H9 (cell line): Measurements from ENCODE around the gene PLPP1. TPM values are rescaled to one million over a fixed set of nuclear protein-coding genes. Genes with fewer than 3 reads are reported as not detected.

ENCODE experiments used
- DNase-seq: peaks from one replicate; pipeline ENCODE4 v3.0.0-alpha.2; 2017
- H2AFZ ChIP-seq: one replicate; pipeline ENCODE4 v1.6.1; 2013; ENCODE audit warnings: mild to moderate bottlenecking, low read length, control low read depth, moderate library complexity
- H2AK5ac ChIP-seq: 2 replicates; pipeline ENCODE4 v1.6.1; 2013; ENCODE audit warnings: low read length, control low read depth, mixed read lengths; ENCODE audit not compliant: insufficient read length
- H2BK120ac ChIP-seq: one replicate; pipeline ENCODE4 v1.6.1; 2013; ENCODE audit warnings: low read depth, mild to moderate bottlenecking, low read length, control low read depth, inconsistent platforms; ENCODE audit not compliant: poor library complexity, severe bottlenecking
- H2BK12ac ChIP-seq: 2 replicates; pipeline ENCODE4 v1.6.1; 2013; ENCODE audit warnings: low read length, control low read depth, mixed read lengths, low read depth; ENCODE audit not compliant: insufficient read length
- H2BK15ac ChIP-seq: 2 replicates; pipeline ENCODE4 v1.6.1; 2013; ENCODE audit warnings: low read depth, low read length, control low read depth
- H2BK20ac ChIP-seq: one replicate; pipeline ENCODE4 v1.6.1; 2013; ENCODE audit warnings: low read depth, mild to moderate bottlenecking, low read length, control low read depth, inconsistent platforms; ENCODE audit not compliant: poor library complexity, severe bottlenecking
- H2BK5ac ChIP-seq: 2 replicates; pipeline ENCODE4 v1.6.1; 2013; ENCODE audit warnings: low read length, control low read depth, mixed read lengths; ENCODE audit not compliant: insufficient read length
- H3K14ac ChIP-seq: 2 replicates; pipeline ENCODE4 v1.6.1; 2013; ENCODE audit warnings: low read length, control low read depth; ENCODE audit not compliant: insufficient read depth
- H3K18ac ChIP-seq: 2 replicates; pipeline ENCODE4 v1.6.1; 2013; ENCODE audit warnings: low read depth, mild to moderate bottlenecking, mixed read lengths, low read length, control low read depth; ENCODE audit not compliant: insufficient read length
- H3K23ac ChIP-seq: 2 replicates; pipeline ENCODE4 v1.6.1; 2013; ENCODE audit warnings: low read length, control low read depth, mixed read lengths, low read depth; ENCODE audit not compliant: insufficient read length
- H3K23me2 ChIP-seq: 2 replicates; pipeline ENCODE4 v1.6.1; 2013; ENCODE audit warnings: low read depth, mild to moderate bottlenecking, mixed read lengths, low read length, control low read depth; ENCODE audit not compliant: insufficient read length, poor library complexity, severe bottlenecking
- H3K27ac ChIP-seq: 2 replicates; pipeline ENCODE4 v1.5.1; 2013; ENCODE audit warnings: low read length, control low read depth, mixed read lengths, low read depth; ENCODE audit not compliant: insufficient read length
- H3K27me3 ChIP-seq: 2 replicates; pipeline ENCODE4 v1.6.1; 2013; ENCODE audit warnings: low read length, control low read depth, inconsistent platforms; ENCODE audit not compliant: insufficient read depth
- H3K4ac ChIP-seq: 2 replicates; pipeline ENCODE4 v1.6.1; 2013; ENCODE audit warnings: low read depth, mild to moderate bottlenecking, control low read depth, inconsistent platforms, low read length, moderate library complexity
- H3K4me1 ChIP-seq: 2 replicates; pipeline ENCODE4 v1.6.1; 2013; ENCODE audit warnings: low read length, control low read depth, inconsistent platforms; ENCODE audit not compliant: insufficient read depth
- H3K4me2 ChIP-seq: 2 replicates; pipeline ENCODE4 v1.6.1; 2013; ENCODE audit warnings: low read length, control low read depth, mixed read lengths; ENCODE audit not compliant: insufficient read length, insufficient read depth
- H3K56ac ChIP-seq: 2 replicates; pipeline ENCODE4 v1.6.1; 2013; ENCODE audit warnings: low read depth, mild to moderate bottlenecking, mixed read lengths, low read length, control low read depth; ENCODE audit not compliant: insufficient read length
- H3K79me1 ChIP-seq: 2 replicates; pipeline ENCODE4 v1.6.1; 2013; ENCODE audit warnings: low read depth, mild to moderate bottlenecking, moderate library complexity, low read length, control low read depth, inconsistent platforms; ENCODE audit not compliant: insufficient read depth, poor library complexity, severe bottlenecking
- H3K79me2 ChIP-seq: 2 replicates; pipeline ENCODE4 v1.6.1; 2013; ENCODE audit warnings: low read length, control low read depth, inconsistent platforms; ENCODE audit not compliant: insufficient read depth
- H3K9ac ChIP-seq: 2 replicates; pipeline ENCODE4 v1.6.1; 2013; ENCODE audit warnings: low read length, control low read depth, mixed read lengths; ENCODE audit not compliant: insufficient read length; ENCODE audit errors: extremely low read depth
- H3K9me3 ChIP-seq: one replicate; pipeline ENCODE4 v1.6.1; 2013; ENCODE audit warnings: low read depth, low read length, inconsistent platforms; ENCODE audit not compliant: control insufficient read depth
- H3T11ph ChIP-seq: one replicate; pipeline ENCODE4 v1.6.1; 2013; ENCODE audit warnings: mild to moderate bottlenecking, low read length, control low read depth, inconsistent platforms
- H4K20me1 ChIP-seq: one replicate; pipeline ENCODE4 v1.6.1; 2013; ENCODE audit not compliant: control insufficient read depth, insufficient read length, insufficient read depth
- H4K5ac ChIP-seq: 2 replicates; pipeline ENCODE4 v1.6.1; 2013; ENCODE audit warnings: low read depth, mild to moderate bottlenecking, mixed read lengths, low read length, control low read depth; ENCODE audit not compliant: insufficient read length
- H4K8ac ChIP-seq: replicated peaks from 2 replicates; pipeline ENCODE4 v1.6.1; 2013; ENCODE audit warnings: low read length, control low read depth, mixed read lengths, low read depth; ENCODE audit not compliant: insufficient read length
- H4K91ac ChIP-seq: 2 replicates; pipeline ENCODE4 v1.6.1; 2013; ENCODE audit warnings: low read depth, mild to moderate bottlenecking, moderate library complexity, mixed read lengths, low read length, control low read depth; ENCODE audit not compliant: insufficient read length
- H3K27ac Mint-ChIP-seq, 3 experiments: 2 replicates in 2 of 3; 3 replicates in 1 of 3; pipeline ENCODE4 v1.8.0; 2020 to 2021; ENCODE audit warnings: mixed read lengths in 3 of 3, mild to moderate bottlenecking in 1 of 3, moderate library complexity in 1 of 3
- H3K27me3 Mint-ChIP-seq: 2 replicates; pipeline ENCODE4 v1.8.0; 2021; ENCODE audit warnings: low read depth, mild to moderate bottlenecking, moderate library complexity, mixed read lengths
- H3K36me3 Mint-ChIP-seq, 3 experiments: 2 replicates in 2 of 3; 3 replicates in 1 of 3; pipeline ENCODE4 v1.8.0; 2020 to 2021; ENCODE audit warnings: low read depth in 3 of 3, mixed read lengths in 3 of 3; ENCODE audit not compliant: insufficient read depth in 1 of 3
- H3K4me1 Mint-ChIP-seq, 2 experiments: 2 replicates each; pipeline ENCODE4 v1.8.0; 2020; ENCODE audit warnings: mixed read lengths in 2 of 2
- H3K4me3 Mint-ChIP-seq, 2 experiments: 2 replicates in 1 of 2; 3 replicates in 1 of 2; pipeline ENCODE4 v1.8.0; 2020 to 2021; ENCODE audit warnings: mild to moderate bottlenecking in 2 of 2, mixed read lengths in 2 of 2, moderate library complexity in 1 of 2
- H3K9me3 Mint-ChIP-seq, 2 experiments: 2 replicates in 1 of 2; 3 replicates in 1 of 2; pipeline ENCODE4 v1.8.0; 2020; ENCODE audit warnings: mild to moderate bottlenecking in 2 of 2, mixed read lengths in 2 of 2, moderate library complexity in 1 of 2
- WGBS: extraction: QIAGEN DNeasy Blood & Tissue Kit; methylation state at CpG from one replicate; pipeline ENCODE4 v1.1.7; 2013; ENCODE audit warnings: missing lambda C conversion rate, low lambda C conversion rate, mixed read lengths; ENCODE audit not compliant: insufficient read length; ENCODE audit errors: extremely low coverage; 5-methylcytosine and 5-hydroxymethylcytosine counted together
- total RNA-seq: library from RNA; stranded (reverse); gene quantifications from 2 replicates; pipeline ENCODE4 v1.2.1, GENCODE V29; 2021
- TF ChIP-seq, protein P1 (sequence below): fragments of 200-600 bp; sonication (generic); conservative IDR thresholded peaks from 3 replicates; pipeline ENCODE4 v1.8.0; 2021; ENCODE audit warnings: antibody characterized with exemption, mild to moderate bottlenecking

PLPP1 gene
- total RNA-seq, 1 experiment from 2014 or later = 85.9 TPM

DNA sequence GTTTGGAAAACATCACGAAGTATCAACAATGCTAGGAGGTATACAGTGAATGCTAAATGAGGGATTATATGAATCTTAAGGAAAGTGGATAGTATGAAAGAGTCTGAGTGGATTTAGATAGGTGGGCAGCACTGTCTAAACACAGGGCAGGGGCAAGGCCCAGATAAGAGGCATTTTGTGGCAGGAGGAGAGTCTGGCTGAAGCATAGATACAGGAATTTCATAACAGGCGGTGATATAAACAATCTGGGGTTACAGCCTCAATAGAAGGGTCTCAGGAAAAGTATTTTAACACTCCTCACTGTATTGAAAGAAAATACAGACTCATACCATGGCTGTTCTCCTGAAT lies 96.9 kb downstream of the PLPP1 start:
- H3K27ac ChIP-seq = peak overlapping the region; percentile 54
- H4K5ac ChIP-seq = no peak overlapping the region
- H3T11ph ChIP-seq = no peak overlapping the region
- H3K4me2 ChIP-seq = no peak overlapping the region
- H2BK5ac ChIP-seq = no peak overlapping the region
- H2BK120ac ChIP-seq = no peak overlapping the region
- peaks cover 48% of the 10 kb centered on the region in 2 experiments for H3K4me1 Mint-ChIP-seq
- no peaks in the 10 kb centered on the region for H3K79me2 ChIP-seq
- DNase-seq = no peak
- H3K36me3 Mint-ChIP-seq = peaks cover 52 to 79% (median 73%) of the 10 kb centered on the region in 3 experiments
- H3K27me3 ChIP-seq = no peaks in the 10 kb centered on the region
- TF ChIP-seq, protein P1, sequence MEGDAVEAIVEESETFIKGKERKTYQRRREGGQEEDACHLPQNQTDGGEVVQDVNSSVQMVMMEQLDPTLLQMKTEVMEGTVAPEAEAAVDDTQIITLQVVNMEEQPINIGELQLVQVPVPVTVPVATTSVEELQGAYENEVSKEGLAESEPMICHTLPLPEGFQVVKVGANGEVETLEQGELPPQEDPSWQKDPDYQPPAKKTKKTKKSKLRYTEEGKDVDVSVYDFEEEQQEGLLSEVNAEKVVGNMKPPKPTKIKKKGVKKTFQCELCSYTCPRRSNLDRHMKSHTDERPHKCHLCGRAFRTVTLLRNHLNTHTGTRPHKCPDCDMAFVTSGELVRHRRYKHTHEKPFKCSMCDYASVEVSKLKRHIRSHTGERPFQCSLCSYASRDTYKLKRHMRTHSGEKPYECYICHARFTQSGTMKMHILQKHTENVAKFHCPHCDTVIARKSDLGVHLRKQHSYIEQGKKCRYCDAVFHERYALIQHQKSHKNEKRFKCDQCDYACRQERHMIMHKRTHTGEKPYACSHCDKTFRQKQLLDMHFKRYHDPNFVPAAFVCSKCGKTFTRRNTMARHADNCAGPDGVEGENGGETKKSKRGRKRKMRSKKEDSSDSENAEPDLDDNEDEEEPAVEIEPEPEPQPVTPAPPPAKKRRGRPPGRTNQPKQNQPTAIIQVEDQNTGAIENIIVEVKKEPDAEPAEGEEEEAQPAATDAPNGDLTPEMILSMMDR = no peak
- H2BK12ac ChIP-seq = no peak overlapping the region
- no peak overlapping the region for H4K8ac ChIP-seq
- peaks cover 16% of the 10 kb centered on the region for H3K4me1 ChIP-seq
- H3K23me2 ChIP-seq = no peaks in the 10 kb centered on the region
- no peak overlapping the region for H2BK15ac ChIP-seq
- H3K9ac ChIP-seq = no peak overlapping the region
- H3K27me3 Mint-ChIP-seq = no peaks in the 10 kb centered on the region; the same call in 1 of the 2 replicates
- no peak overlapping the region for H2AFZ ChIP-seq
- H3K79me1 ChIP-seq = no peaks in the 10 kb centered on the region
- no peaks in the 10 kb centered on the region for H4K20me1 ChIP-seq
- H3K9me3 ChIP-seq = peaks cover 8% of the 10 kb centered on the region
- H3K27ac Mint-ChIP-seq = peak overlapping the region; percentile 4 to 93 (median 76); a peak in 6 of 7 replicates
- WGBS = no CpG with 5 or more reads among the region's 2 CpGs
- no peak overlapping the region for H3K4me3 Mint-ChIP-seq
- H2BK20ac ChIP-seq = no peak overlapping the region
- H3K14ac ChIP-seq = no peak overlapping the region
- H2AK5ac ChIP-seq = no peak overlapping the region
- peaks cover 20 to 22% of the 10 kb centered on the region in 2 experiments for H3K9me3 Mint-ChIP-seq
- no peak overlapping the region for H3K4ac ChIP-seq
- H3K56ac ChIP-seq = no peak overlapping the region
- no peak overlapping the region for H3K23ac ChIP-seq
- no peak overlapping the region for H3K18ac ChIP-seq
- H4K91ac ChIP-seq = no peak overlapping the region
